BJ (cell line): ENCODE results near the gene DLX6. TPM values are rescaled to one million over a fixed set of nuclear protein-coding genes. Genes with fewer than 3 reads are reported as not detected.

Source experiments
- CTCF ChIA-PET: fragments of 350-600 bp; formaldehyde crosslinking; extraction: SDS; loops from one replicate; lab custom pipeline; 2021; ENCODE audit warnings: antibody characterized with exemption, inconsistent platforms; lab: Yijun Ruan, JAX
- POLR2A ChIA-PET: fragments of 300-600 bp; sonication (Branson Sonifier 250); formaldehyde crosslinking; extraction: SDS; loops from one replicate; lab custom pipeline; 2021; ENCODE audit warnings: antibody characterized with exemption; lab: Charles Lee
- DNase-seq: peaks from one replicate; pipeline ENCODE4 v3.0.0-alpha.2; 2011; ENCODE audit warnings: low read depth
- H3K27me3 ChIP-seq: 2 replicates; pipeline ENCODE4 v1.6.0; 2011; ENCODE audit warnings: low read length; ENCODE audit not compliant: control insufficient read depth, insufficient read depth
- H3K36me3 ChIP-seq: 2 replicates; pipeline ENCODE4 v1.5.1; 2011; ENCODE audit warnings: low read length; ENCODE audit not compliant: control insufficient read depth, insufficient read depth
- H3K4me3 ChIP-seq: 2 replicates; pipeline ENCODE4 v1.5.1; 2011; ENCODE audit warnings: low read depth, mild to moderate bottlenecking, control low read depth, low read length
- CTCF ChIP-seq: IDR thresholded peaks from 2 replicates; pipeline ENCODE4 v1.5.1; 2011; ENCODE audit warnings: low read depth, mild to moderate bottlenecking, control low read depth, inconsistent platforms, low read length, moderate library complexity; ENCODE audit not compliant: insufficient read depth
- polyA plus RNA-seq: library from polyadenylated mRNA; depleted of rRNA; stranded (reverse); fragments of >200 nt; gene quantifications from 2 replicates; pipeline ENCODE4 v1.2.3, GENCODE V29; 2011

The DLX6 gene
- polyA plus RNA-seq, 1 experiment, result not detected

GRCh38 chr7:96985992-96986391 lies 19.4 kb upstream of the DLX6 start:
- Histone ChIP-seq H3K27me3 (peaks cover 3% of the 10 kb centered on the region), H3K36me3 (no peaks in the 10 kb centered on the region), H3K4me3 (no peak overlapping the region)
- ChIA-PET POLR2A (no interaction called here), CTCF (no interaction called here)
- TF ChIP-seq CTCF, result no peak
- DNase-seq, result no peak

- no peak overlapping the region for H3K4me3 ChIP-seq
- no peaks in the 10 kb centered on the region for H3K36me3 ChIP-seq
- H3K27me3 ChIP-seq, result peaks cover 3% of the 10 kb centered on the region
- POLR2A ChIA-PET, result no interaction called here
- CTCF ChIA-PET, result no interaction called here
- DNase-seq, result no peak
- no peak for TF ChIP-seq CTCF
Measured at GRCh38 chr7:96986901-96987300, 18.5 kb upstream of the DLX6 start.

GRCh38 chr7:96987719-96988118 lies 17.6 kb upstream of the DLX6 start:
- POLR2A ChIA-PET, result no interaction called here
- CTCF ChIA-PET, result no interaction called here

GRCh38 chr7:96989241-96989858 lies 16.0 kb upstream of the DLX6 start:
- CTCF ChIA-PET, result interaction anchor here (1.1 kb wide), 1 partner anchor 9 kb away, joined by 3 read pairs; no protein-coding TSS in a partner anchor
- no peak for DNase-seq
- peaks cover 21% of the 10 kb centered on the region for H3K27me3 ChIP-seq
- TF ChIP-seq CTCF, result no peak
- H3K4me3 ChIP-seq, result no peak overlapping the region
- POLR2A ChIA-PET, result no interaction called here
- H3K36me3 ChIP-seq, result no peaks in the 10 kb centered on the region

More at GRCh38 chr7:96987719-96988118, 17.6 kb upstream of the DLX6 start:
- TF ChIP-seq CTCF, result no peak
- DNase-seq, result no peak
- Histone ChIP-seq H3K27me3 (peaks cover 9% of the 10 kb centered on the region), H3K4me3 (no peak overlapping the region), H3K36me3 (no peaks in the 10 kb centered on the region)

GRCh38 chr7:96989859-96990317 lies 15.5 kb upstream of the DLX6 start:
- POLR2A ChIA-PET, result no interaction called here
- CTCF ChIA-PET, result interaction anchor here (1.1 kb wide), 1 partner anchor 8 kb away, joined by 3 read pairs; no protein-coding TSS in a partner anchor
- H3K27me3 ChIP-seq, result peaks cover 22% of the 10 kb centered on the region
- no peak for TF ChIP-seq CTCF
- no peak for DNase-seq
- no peak overlapping the region for H3K4me3 ChIP-seq
- H3K36me3 ChIP-seq, result no peaks in the 10 kb centered on the region
